Measurements from ENCODE around the gene PGAM2.
"Not testable (repeated sequence)": the region's sequence is repeated elsewhere in the genome, so short reads cannot be mapped to it uniquely, and the experiment has no call there.

Gene PGAM2

GRCh38 chr7:44018857-44019807 lies 46.2 kb downstream of the PGAM2 start:
- DNase-seq: peak; percentile 94

GRCh38 chr7:44015090-44015489 lies 50.3 kb downstream of the PGAM2 start:
- not testable (repeated sequence) for DNase-seq
